HG03432 (cell line): ENCODE results near the gene LAMC3.

Experiments used
- ATAC-seq: cut with Tn5 transposase; IDR thresholded peaks from one replicate; pipeline ENCODE4 v1.9.1; 2021; ENCODE audit warnings: mild to moderate bottlenecking, moderate library complexity; ENCODE audit not compliant: unreplicated experiment

Gene LAMC3

DNA sequence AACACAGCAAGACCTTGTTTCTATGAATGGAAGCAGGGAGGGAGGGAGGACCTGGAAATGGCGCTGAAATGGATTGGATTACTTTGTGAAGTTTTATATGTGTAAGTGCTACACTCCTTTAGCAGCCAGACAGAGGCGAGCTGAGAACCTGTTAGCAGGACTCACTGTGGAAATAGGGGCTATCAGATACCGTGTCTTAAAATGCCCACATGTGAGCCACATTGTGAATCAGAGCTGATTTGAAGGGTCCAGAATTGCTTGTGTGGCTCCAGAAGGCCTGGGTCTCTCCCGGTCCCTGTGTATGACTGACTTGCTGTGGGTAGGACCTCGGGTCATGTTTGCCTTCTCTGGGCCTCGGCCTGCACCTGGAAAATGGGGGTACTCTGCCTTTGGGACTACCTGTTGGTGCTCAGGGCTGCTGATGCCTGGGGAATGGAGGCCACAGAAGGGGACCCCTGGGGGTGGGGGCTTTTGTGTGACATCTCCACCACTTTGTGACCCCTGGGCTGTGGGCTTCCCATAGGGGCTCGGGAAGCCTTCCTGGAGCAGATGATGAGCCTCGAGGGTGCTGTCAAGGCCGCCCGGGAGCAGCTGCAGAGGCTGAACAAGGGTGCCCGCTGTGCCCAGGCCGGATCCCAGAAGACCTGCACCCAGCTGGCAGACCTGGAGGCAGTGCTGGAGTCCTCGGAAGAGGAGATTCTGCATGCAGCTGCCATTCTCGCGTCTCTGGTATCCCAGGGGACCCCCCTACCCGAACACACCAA lies 63.3 kb downstream of the LAMC3 start:
- ATAC-seq = no peak

- ATAC-seq = no peak
Observed at GRCh38 chr9:131072871-131073237, 63.9 kb downstream of the LAMC3 start.

DNA sequence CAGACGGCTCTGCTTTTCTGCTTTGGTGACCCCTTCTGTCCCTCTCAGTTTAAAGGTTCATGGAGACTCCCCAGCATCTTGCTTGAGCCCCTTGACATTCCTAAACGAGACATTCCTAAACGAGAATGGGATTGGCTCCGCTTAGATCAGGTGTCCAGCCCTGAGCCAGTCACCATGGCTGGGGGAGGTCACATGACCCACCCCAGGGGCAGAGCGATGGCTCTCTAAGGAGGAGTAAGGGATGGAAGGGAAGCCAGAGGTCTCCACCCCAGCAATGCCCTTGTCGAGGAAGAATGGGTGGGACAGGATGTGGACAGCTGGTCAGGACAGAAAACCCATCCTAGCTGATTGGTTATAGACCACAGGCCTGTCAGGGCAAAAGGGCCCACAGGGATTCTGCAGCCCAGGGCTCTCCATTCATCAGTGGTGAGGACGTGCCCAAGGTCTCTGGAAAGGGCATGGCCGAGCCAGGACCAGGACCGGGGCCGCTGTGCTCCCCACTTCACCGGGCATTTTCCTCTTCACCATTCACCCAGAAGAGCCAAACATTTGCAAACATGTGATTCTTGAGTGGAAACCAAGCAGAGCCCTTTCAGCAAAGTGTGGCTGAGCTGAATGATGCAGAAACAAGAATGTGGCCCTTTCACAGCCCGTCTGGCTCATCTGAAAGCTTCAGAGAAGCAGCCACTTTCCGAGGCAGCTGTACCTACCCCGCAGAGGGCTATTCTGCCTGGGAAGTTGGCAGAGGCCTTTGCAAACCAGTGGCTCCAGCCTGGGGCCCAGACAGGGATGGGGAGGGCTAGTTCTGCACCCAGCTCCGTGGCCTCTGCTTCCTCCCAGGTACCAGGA lies 67.6 kb downstream of the LAMC3 start:
- ATAC-seq = no peak

- ATAC-seq = no peak
Observed at GRCh38 chr9:131078427-131079366, 69.7 kb downstream of the LAMC3 start.

- ATAC-seq = no peak
Observed at GRCh38 chr9:131080589-131080988, 71.6 kb downstream of the LAMC3 start.

- no peak for ATAC-seq
Observed at GRCh38 chr9:131081868-131082267, 72.9 kb downstream of the LAMC3 start.

DNA sequence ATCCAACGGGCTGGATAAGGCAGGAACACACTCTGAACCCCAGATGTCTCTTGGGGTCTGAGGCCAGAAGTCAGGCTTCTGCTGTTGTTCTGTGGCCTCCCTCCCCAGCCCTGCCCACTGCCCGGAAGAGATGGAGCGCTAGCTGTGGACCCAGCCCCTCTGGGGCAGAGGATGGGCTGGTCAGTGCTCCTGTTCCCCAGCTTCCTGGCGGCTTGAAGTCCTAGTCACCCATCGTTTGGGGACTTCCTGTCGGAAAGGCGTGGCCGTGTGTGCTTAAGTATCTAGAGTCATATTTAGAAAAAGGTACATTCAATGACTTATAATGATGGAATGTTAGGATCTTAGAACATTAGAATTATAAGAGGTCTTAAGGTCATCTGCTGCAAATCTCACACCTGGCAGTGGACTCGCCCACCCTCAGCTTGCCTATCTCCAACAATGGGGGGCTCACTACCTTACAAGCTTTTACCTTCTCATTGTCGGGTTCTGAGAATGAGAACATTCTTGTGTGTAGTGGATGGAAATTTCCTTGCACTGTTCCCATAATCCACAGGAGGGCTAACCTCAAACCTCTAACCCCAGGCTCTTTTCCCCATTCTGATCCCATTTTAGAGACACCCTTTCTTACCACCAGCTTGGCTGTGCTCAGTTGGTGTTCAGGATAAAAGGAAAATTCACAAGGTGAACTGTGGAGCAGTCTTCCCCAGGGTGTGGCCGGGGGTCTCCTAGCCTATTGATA lies 74.0 kb downstream of the LAMC3 start:
- no peak for ATAC-seq

DNA sequence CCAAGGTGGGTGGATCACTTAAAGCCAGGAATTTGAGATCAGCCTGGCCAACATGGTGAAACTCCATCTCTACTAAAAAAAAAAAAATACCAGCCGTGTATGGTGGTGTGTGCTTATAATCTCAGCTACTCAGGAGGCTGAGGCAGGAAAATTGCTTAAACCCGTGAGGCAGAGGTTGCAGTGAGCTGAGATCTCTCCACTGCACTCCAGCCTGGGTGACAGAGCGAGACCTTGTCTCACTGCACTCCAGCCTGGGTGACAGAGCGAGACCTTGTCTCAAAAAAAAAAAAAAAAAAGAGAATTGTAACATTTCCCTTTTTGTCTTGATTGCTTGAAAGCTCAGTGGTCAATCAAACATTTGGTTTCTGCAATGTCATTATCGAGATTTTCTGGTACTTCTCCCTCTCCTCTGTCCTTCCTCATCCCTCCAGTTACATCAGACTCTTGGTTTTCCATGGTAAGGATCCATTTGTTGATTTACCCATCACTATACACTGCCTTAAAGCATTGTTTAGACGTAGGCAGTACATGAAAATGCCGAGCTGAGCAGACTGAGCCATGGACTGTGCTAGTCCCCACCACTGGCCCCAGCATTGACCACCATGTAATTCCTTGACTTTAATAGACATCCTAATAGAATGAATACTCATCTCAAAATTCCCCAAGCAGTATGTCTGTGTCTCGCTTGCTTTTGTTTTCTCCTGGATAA lies 75.8 kb downstream of the LAMC3 start:
- ATAC-seq = no peak

DNA sequence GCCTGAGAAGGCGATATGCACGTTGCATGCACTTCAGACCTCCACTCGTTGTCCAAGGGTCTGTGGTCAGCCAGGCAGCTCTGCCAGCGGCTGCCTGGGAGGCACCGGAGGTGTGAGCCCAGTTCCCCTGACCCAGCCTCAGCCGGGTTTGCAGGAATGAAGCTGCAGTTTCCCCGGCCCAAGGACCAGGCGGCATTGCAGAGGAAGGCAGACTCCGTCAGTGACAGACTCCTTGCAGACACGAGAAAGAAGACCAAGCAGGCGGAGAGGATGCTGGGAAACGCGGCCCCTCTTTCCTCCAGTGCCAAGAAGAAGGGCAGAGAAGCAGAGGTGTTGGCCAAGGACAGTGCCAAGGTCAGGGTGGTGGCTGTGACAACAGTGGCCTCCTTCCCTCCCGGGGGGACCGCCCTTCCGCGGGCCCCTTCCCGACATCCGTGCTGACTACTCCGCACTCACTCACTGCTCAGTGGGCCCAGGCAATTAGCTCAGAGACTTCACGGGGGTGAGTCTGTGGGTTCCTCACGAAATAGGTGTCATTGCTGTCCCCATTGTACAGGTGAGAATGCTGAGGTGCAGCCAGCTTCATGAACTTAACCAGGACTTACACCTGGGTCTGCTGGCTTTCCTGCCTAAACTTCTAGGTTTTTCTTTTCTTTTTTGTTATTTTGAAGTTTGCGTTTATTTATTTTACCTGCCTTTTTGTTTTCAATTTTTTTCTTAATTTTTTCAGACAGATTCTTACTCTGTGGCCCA lies 76.6 kb downstream of the LAMC3 start:
- ATAC-seq = no peak

GRCh38 chr9:131087354-131087893 lies 78.5 kb downstream of the LAMC3 start:
- no peak for ATAC-seq

GRCh38 chr9:131090025-131090787 lies 81.2 kb downstream of the LAMC3 start:
- no peak for ATAC-seq

DNA sequence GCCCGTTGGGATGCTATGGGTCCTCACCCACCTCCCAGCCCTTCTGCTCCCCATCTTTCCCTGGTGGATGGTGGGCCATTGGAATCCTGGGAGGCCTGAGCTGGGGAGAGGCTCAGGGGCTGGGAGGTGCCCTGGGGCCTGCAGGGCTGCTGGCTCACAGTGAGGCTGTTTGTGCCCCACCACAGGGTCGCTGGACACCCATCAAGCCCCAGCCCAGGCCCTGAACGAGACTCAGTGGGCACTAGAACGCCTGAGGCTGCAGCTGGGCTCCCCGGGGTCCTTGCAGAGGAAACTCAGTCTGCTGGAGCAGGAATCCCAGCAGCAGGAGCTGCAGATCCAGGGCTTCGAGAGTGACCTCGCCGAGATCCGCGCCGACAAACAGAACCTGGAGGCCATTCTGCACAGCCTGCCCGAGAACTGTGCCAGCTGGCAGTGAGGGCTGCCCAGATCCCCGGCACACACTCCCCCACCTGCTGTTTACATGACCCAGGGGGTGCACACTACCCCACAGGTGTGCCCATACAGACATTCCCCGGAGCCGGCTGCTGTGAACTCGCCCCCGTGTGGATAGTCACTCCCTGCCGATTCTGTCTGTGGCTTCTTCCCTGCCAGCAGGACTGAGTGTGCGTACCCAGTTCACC lies 82.5 kb downstream of the LAMC3 start:
- no peak for ATAC-seq

- no peak for ATAC-seq
Observed at GRCh38 chr9:131092030-131092429, 83.1 kb downstream of the LAMC3 start.

DNA sequence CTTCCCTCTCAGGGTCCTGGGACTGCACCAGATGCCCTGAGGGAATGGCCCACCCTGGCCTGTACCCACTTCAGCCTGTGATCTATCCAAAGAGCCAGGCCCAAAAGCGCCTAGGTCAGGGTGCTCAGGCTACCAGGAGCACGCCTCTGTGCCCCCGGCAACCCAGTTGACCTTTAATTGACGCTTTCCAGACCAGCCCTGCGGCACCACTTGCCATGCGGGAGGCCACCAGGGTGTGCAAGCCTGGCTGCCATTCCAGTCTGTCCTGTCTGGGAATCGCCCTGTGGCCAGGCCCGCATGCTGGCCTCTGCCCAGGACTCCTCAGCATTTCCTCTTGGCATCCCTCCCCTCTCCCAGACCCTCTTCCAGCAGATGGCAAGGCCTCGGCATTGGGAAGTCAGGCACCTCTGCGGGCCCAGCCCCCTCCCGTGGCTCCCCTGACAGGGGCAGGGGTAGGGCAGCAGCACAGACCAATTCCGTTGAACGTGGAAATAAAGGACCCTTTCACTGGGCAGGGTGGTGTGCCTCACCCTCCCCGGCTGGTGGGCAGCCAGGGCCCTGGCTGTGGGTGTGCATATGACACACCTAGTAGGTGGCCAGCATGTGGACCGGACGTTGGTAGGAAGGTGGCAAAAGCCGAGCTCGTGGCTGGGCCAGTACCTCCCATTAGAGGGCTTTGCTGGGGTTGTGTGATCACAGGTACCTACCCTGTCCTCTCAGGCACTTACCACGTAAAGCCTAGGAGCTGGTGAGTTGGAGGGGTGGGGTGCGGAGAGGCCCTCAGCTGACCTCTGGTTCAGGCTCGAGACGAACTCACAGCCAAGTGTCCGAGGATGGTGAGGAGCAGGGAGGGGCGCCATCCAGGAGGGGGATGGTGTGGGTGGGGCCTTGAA lies 83.8 kb downstream of the LAMC3 start:
- no peak for ATAC-seq

GRCh38 chr9:131094015-131094414 lies 85.0 kb downstream of the LAMC3 start:
- no peak for ATAC-seq

- no peak for ATAC-seq
Observed at GRCh38 chr9:131094622-131095021, 85.6 kb downstream of the LAMC3 start.
